ENCODE results near the gene ST8SIA6. TPM values are rescaled to one million over a fixed set of nuclear protein-coding genes. Genes with fewer than 3 reads are reported as not detected.

Gene ST8SIA6
- total and polyA plus RNA-seq, 9 of the 15 experiments (the other 6 are each of a cell fraction or from before 2014, with no cell fraction given), result 0.69 to 6.7 (median 5.0) TPM

GRCh38 chr10:17455015-17455520 lies 673 bp upstream of the ST8SIA6 start (continued):
- TF ChIP-seq PATZ1 (CRISPR knock-in tag; IDR thresholded peaks at IDR 0.05; ENCODE audit: borderline replicate concordance) (no peak), AFF1 (IDR thresholded peaks at IDR 0.05; ENCODE audit: low read depth in 1 of 2, partially characterized antibody in 2 of 2) (peak in 1 of 2 experiments; percentile 73), PURB (CRISPR knock-in tag; IDR thresholded peaks at IDR 0.05; ENCODE audit: low read depth) (no peak), XRCC5 (IDR thresholded peaks at IDR 0.05; ENCODE audit: low read depth, low read length) (no peak), PCBP1 (IDR thresholded peaks at IDR 0.05; ENCODE audit: low read depth, low read length, poor library complexity, severe bottlenecking) (no peak), EZH2 (IDR thresholded peaks at IDR 0.05; ENCODE audit: borderline replicate concordance, low read depth, low read length) (no peak), COPS2 (conservative IDR thresholded peaks at IDR 0.05) (no peak), ZNF589 (CRISPR knock-in tag; IDR thresholded peaks at IDR 0.05; ENCODE audit: low read depth) (no peak), TBP (optimal IDR thresholded peaks at IDR 0.05; ENCODE audit: low read depth, low read length) (peak; percentile 87), SAFB2 (IDR thresholded peaks at IDR 0.05; ENCODE audit: borderline replicate concordance, low read depth, low read length, severe bottlenecking) (no peak), MECOM (CRISPR knock-in tag; IDR thresholded peaks at IDR 0.05) (no peak), THAP12 (CRISPR knock-in tag; IDR thresholded peaks at IDR 0.05) (no peak), CBFB (CRISPR knock-in tag; IDR thresholded peaks at IDR 0.05) (no peak), BRF1 (IDR thresholded peaks at IDR 0.05; ENCODE audit: borderline replicate concordance, extremely low read depth, insufficient read length) (no peak), ZNF75A (CRISPR knock-in tag; IDR thresholded peaks at IDR 0.05) (no peak), MLLT1 (IDR thresholded peaks at IDR 0.05) (peak; percentile 75 to 90; a peak in 2 of 4 replicates), NEUROD1 (IDR thresholded peaks at IDR 0.05; ENCODE audit: borderline replicate concordance, low read depth, low read length, partially characterized antibody) (no peak), SREBF1 (IDR thresholded peaks at IDR 0.05; ENCODE audit: borderline replicate concordance, low read depth, low read length) (no peak)

Data from K562 (cell line).